SK-N-SH treated with all-trans-retinoic acid at 6 μM for 48 hours (cell line): ENCODE results near the gene CAPS2.

ENCODE experiments used
- ATAC-seq: fragments of 200-7000 bp; cut with Tn5 transposase; 3 replicates; pipeline ENCODE4 v1.9.1; 2020; ENCODE audit warnings: mild to moderate bottlenecking, moderate library complexity
- ARNTL ChIP-seq: fragments of 450-650 bp; formaldehyde crosslinking; IDR thresholded peaks from 2 replicates; pipeline ENCODE4 v1.5.0; 2020; ENCODE audit warnings: low read depth, mild to moderate bottlenecking, moderate library complexity, borderline replicate concordance
- BACH2 ChIP-seq: fragments of 250-450 bp; sonication (Bioruptor Pico); IDR thresholded peaks from 2 replicates; pipeline ENCODE4 v1.9.0; 2021; ENCODE audit warnings: mild to moderate bottlenecking, borderline replicate concordance
- CSDC2 ChIP-seq: fragments of 250-450 bp; sonication (Bioruptor Pico); IDR thresholded peaks from 2 replicates; pipeline ENCODE4 v1.5.0; 2020; ENCODE audit warnings: mild to moderate bottlenecking, moderate library complexity
- CSRNP3 ChIP-seq: fragments of 250-450 bp; sonication (Bioruptor Pico); IDR thresholded peaks from 2 replicates; pipeline ENCODE4 v1.5.1; 2021; ENCODE audit warnings: mild to moderate bottlenecking, moderate library complexity
- ESRRG ChIP-seq: fragments of 250-450 bp; sonication (Bioruptor Pico); IDR thresholded peaks from 2 replicates; pipeline ENCODE4 v1.6.1; 2021; ENCODE audit warnings: mild to moderate bottlenecking
- GLIS3 ChIP-seq: fragments of 250-450 bp; sonication (Bioruptor Pico); IDR thresholded peaks from 2 replicates; pipeline ENCODE4 v1.5.0; 2020; ENCODE audit warnings: mild to moderate bottlenecking, moderate library complexity
- ISL1 ChIP-seq: fragments of 250-450 bp; sonication (Bioruptor Pico); IDR thresholded peaks from 2 replicates; pipeline ENCODE4 v2.1.2; 2022; ENCODE audit warnings: mild to moderate bottlenecking, moderate library complexity
- OSR1 ChIP-seq: fragments of 250-450 bp; sonication (Bioruptor Pico); IDR thresholded peaks from 2 replicates; pipeline ENCODE4 v1.8.0; 2022; ENCODE audit warnings: moderate library complexity, mild to moderate bottlenecking, inconsistent platforms
- PPARA ChIP-seq: fragments of 250-450 bp; sonication (Bioruptor Pico); IDR thresholded peaks from 2 replicates; pipeline ENCODE4 v1.5.0; 2020; ENCODE audit warnings: mild to moderate bottlenecking, borderline replicate concordance
- RARB ChIP-seq: fragments of 250-450 bp; sonication (Bioruptor Pico); IDR thresholded peaks from 2 replicates; pipeline ENCODE4 v1.8.0; 2021; ENCODE audit warnings: mild to moderate bottlenecking, moderate library complexity
- SNAI2 ChIP-seq: fragments of 250-450 bp; sonication (Bioruptor Pico); IDR thresholded peaks from 2 replicates; pipeline ENCODE4 v1.5.0; 2020; ENCODE audit warnings: mild to moderate bottlenecking, moderate library complexity
- TCF4 ChIP-seq: fragments of 250-450 bp; sonication (Bioruptor Pico); IDR thresholded peaks from 2 replicates; pipeline ENCODE4 v1.8.0; 2021; ENCODE audit warnings: mild to moderate bottlenecking, moderate library complexity, borderline replicate concordance
- TOX ChIP-seq: fragments of 250-450 bp; sonication (Bioruptor Pico); IDR thresholded peaks from 2 replicates; pipeline ENCODE4 v1.8.0; 2021; ENCODE audit warnings: mild to moderate bottlenecking, moderate library complexity, borderline replicate concordance
- TSHZ2 ChIP-seq: fragments of 250-450 bp; sonication (Bioruptor Pico); IDR thresholded peaks from 2 replicates; pipeline ENCODE4 v1.5.0; 2020; ENCODE audit warnings: mild to moderate bottlenecking, moderate library complexity
- ZC3H10 ChIP-seq: fragments of 250-450 bp; sonication (Bioruptor Pico); IDR thresholded peaks from 2 replicates; pipeline ENCODE4 v1.5.1; 2021; ENCODE audit warnings: mild to moderate bottlenecking, moderate library complexity
- ZFP30 ChIP-seq: fragments of 450-650 bp; formaldehyde crosslinking; IDR thresholded peaks from 2 replicates; pipeline ENCODE4 v1.5.0; 2022; ENCODE audit warnings: mild to moderate bottlenecking, moderate library complexity
- ZNF565 ChIP-seq: fragments of 450-650 bp; formaldehyde crosslinking; conservative IDR thresholded peaks from 2 replicates; pipeline ENCODE4 v1.5.0; 2020; ENCODE audit warnings: low read depth, mild to moderate bottlenecking, moderate library complexity
- ZNF70 ChIP-seq: fragments of 450-650 bp; formaldehyde crosslinking; IDR thresholded peaks from 2 replicates; pipeline ENCODE4 v1.5.0; 2020; ENCODE audit warnings: mild to moderate bottlenecking, moderate library complexity

Gene CAPS2

GRCh38 chr12:75294336-75294735 is 35.8 kb downstream of the CAPS2 start:
- ATAC-seq = no peak
- TF ChIP-seq CSDC2 (CRISPR knock-in tag) (no peak), ESRRG (CRISPR knock-in tag) (no peak)

GRCh38 chr12:75291014-75291413 is 39.1 kb downstream of the CAPS2 start:
- no peak for TF ChIP-seq ZC3H10 (CRISPR knock-in tag)
- TF ChIP-seq ESRRG (CRISPR knock-in tag) = no peak
- TF ChIP-seq TCF4 (CRISPR knock-in tag) = no peak
- no peak for TF ChIP-seq CSDC2 (CRISPR knock-in tag)
- TF ChIP-seq CSRNP3 (CRISPR knock-in tag) = no peak
- TF ChIP-seq OSR1 (CRISPR knock-in tag) = no peak
- TF ChIP-seq ZFP30 = no peak
- TF ChIP-seq PPARA (CRISPR knock-in tag) = no peak
- TF ChIP-seq GLIS3 (CRISPR knock-in tag) = no peak
- no peak for TF ChIP-seq BACH2 (CRISPR knock-in tag)
- TF ChIP-seq ZNF70 = no peak
- ATAC-seq = no peak

GRCh38 chr12:75289753-75290152 is 40.4 kb downstream of the CAPS2 start:
- no peak for TF ChIP-seq ZC3H10 (CRISPR knock-in tag)
- TF ChIP-seq TCF4 (CRISPR knock-in tag) = no peak
- TF ChIP-seq BACH2 (CRISPR knock-in tag) = no peak
- no peak for TF ChIP-seq ARNTL
- no peak for TF ChIP-seq TSHZ2
- no peak for TF ChIP-seq CSRNP3 (CRISPR knock-in tag)
- TF ChIP-seq ZNF565 (CRISPR knock-in tag) = no peak
- TF ChIP-seq SNAI2 (CRISPR knock-in tag) = no peak
- ATAC-seq = peak; percentile 47; the same call in 1 of the 3 replicates

GRCh38 chr12:75288860-75289259 is 41.3 kb downstream of the CAPS2 start:
- TF ChIP-seq ZNF565 (CRISPR knock-in tag) (no peak), RARB (CRISPR knock-in tag) (no peak), GLIS3 (CRISPR knock-in tag) (no peak), ESRRG (CRISPR knock-in tag) (no peak), ISL1 (CRISPR knock-in tag) (no peak), CSDC2 (CRISPR knock-in tag) (no peak), SNAI2 (CRISPR knock-in tag) (no peak), TSHZ2 (no peak), PPARA (CRISPR knock-in tag) (no peak), TOX (CRISPR knock-in tag) (no peak), ZC3H10 (CRISPR knock-in tag) (no peak), CSRNP3 (CRISPR knock-in tag) (no peak), OSR1 (CRISPR knock-in tag) (no peak), TCF4 (CRISPR knock-in tag) (no peak)
- no peak for ATAC-seq
